PC-9 (cell line): ENCODE measurements around the gene GLO1.

Experiments
- EZH2 ChIP-seq: fragments of 200-600 bp; sonication (generic); IDR thresholded peaks from 2 replicates; pipeline ENCODE4 v1.8.0; 2017; ENCODE audit warnings: antibody characterized with exemption, low read depth
- TF ChIP-seq, protein P1 (sequence below): fragments of 200-600 bp; sonication (generic); conservative IDR thresholded peaks from 2 replicates; pipeline ENCODE4 v1.6.1; 2017; ENCODE audit warnings: mixed run types, antibody characterized with exemption, mild to moderate bottlenecking, moderate library complexity

DNA sequence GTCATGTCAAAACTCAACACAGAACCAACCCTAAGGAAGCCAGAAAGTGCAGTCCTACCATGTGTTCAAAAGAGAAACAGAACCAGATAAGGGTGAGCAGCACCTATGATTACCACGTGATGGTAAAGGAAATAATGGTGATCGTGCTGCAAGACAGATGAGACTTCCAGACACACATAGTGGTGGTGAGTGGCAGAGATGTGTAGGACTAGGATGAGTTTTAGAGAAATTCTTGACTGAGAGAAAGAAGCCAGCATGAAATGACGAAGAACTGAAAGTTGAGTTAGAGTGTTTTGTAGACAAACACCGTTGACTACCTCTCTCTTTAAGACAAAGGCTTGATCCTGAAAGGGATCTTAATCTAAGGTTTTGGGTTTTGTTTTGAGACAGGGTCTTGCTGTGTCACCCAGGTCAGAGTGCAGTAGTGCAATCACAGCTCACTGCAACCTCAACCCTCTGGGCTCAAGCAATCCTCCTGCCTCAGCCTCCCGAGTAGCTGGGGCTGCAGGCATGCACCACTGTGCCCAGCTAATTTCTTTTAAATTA is 52.7 kb downstream of the GLO1 start:
- TF ChIP-seq, protein P1, sequence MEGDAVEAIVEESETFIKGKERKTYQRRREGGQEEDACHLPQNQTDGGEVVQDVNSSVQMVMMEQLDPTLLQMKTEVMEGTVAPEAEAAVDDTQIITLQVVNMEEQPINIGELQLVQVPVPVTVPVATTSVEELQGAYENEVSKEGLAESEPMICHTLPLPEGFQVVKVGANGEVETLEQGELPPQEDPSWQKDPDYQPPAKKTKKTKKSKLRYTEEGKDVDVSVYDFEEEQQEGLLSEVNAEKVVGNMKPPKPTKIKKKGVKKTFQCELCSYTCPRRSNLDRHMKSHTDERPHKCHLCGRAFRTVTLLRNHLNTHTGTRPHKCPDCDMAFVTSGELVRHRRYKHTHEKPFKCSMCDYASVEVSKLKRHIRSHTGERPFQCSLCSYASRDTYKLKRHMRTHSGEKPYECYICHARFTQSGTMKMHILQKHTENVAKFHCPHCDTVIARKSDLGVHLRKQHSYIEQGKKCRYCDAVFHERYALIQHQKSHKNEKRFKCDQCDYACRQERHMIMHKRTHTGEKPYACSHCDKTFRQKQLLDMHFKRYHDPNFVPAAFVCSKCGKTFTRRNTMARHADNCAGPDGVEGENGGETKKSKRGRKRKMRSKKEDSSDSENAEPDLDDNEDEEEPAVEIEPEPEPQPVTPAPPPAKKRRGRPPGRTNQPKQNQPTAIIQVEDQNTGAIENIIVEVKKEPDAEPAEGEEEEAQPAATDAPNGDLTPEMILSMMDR = no peak
- TF ChIP-seq EZH2 = no peak
